Hematopoietic multipotent progenitor cell treated with erythropoietin and hydrocortisone succinate and interleukin-3 and kit ligand, for 4 days (in vitro differentiated cells): ENCODE results near the gene TFEC.
"Not testable (repeated sequence)": the region's sequence is repeated elsewhere in the genome, so short reads cannot be mapped to it uniquely, and the experiment has no call there.

Experiments used
- DNase-seq: peaks from one replicate; pipeline ENCODE4 v3.0.0-alpha.2; 2015

TFEC gene

DNA sequence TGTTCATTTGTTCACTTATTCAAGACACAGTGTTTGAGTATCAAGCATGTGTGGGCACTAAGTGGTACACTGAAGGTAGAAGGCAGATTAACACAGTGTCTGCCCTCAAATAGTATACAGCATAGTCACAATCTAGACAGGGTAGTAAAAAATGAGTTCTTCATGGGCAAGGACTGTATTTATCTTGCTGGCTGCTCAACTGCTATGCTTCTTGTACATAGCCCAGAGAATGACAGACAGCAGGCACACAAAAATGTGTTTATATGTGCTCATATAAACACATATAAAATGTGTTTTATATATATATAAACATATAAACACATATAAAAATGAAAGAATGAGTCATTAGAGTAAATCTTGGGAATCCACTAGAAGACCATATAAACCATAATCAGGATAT lies 43.1 kb downstream of the TFEC start:
- DNase-seq = no peak

GRCh38 chr7:115984105-115984504 lies 46.5 kb downstream of the TFEC start:
- peak; percentile 18 for DNase-seq

- DNase-seq = peak; percentile 37
Measured at GRCh38 chr7:115980159-115980558, 50.4 kb downstream of the TFEC start.

DNA sequence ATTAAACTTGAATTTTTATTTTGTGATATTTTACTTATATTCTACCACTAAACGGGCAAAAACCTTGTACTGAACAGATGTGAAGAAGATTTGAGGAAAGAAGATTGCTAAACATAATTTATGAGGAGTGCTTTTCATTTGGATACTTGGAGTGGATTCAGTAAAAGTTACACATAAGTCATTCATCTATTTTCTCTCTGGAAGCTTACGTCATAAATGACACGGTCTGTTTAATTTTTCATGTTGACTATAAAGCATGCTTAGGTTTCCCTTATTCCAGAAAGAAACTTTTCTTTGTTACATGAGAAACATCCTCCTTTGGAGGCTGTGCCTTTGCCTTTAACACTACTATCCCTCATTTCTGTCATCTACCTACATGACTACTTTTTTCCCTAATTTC lies 53.9 kb downstream of the TFEC start:
- DNase-seq = no peak

DNA sequence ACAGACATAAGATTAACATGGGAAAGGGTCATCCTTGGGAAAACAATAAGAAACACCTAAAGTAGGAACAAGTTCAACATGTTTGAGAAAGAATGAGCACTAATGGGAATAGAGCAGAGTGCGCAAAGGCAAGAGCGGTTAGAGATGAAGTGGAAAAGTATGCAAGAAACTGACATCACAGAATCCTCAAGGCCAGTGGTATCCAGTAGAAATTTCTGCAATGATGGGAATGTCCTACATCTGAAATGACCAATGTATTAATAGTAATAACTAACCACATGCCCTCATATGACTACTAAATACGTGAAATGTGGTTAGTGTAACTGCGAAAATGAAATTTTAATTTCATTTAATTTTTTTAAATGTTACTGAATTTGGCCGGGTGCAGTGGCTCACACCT lies 54.8 kb downstream of the TFEC start:
- no peak for DNase-seq

GRCh38 chr7:115973406-115973805 lies 57.2 kb downstream of the TFEC start:
- DNase-seq = no peak

DNA sequence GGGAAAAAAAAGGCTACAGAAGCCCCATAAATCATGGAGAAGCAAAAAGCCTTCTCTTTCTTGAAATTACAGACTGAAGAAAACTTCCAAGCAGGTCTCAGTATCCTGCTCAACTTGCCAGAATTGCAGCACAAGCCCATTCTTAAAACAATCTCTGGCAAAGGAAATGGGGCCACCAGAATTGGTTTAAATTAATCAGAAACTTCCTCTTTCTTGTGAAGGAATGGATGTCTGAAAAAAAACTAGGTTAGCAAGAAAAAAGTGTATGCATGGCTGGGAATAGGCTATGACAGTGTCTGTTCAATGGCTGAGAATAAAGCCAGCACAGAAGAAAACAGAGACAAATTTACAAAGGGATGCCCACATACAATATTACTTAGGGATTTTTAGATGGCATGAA lies 59.1 kb downstream of the TFEC start:
- DNase-seq = peak; percentile 37

DNA sequence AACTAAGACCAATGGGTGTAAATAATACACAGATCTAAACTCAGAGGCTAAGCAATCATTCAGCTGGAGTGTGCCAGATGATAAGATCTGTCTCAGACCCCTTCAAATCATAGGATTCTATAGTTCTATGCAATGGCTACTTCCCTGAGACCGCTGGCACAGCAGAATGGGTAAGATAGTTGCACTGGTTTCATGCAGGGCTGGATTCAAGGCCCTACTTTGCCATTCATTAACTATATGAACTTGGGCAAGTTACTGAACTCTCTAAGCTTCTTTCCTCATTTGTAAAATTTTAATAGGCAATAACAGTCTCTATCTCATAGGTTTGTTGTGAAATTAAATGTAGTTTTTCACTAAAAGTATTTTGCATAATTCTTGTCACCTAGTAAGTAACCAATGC lies 62.0 kb downstream of the TFEC start:
- no peak for DNase-seq

GRCh38 chr7:115968171-115968570 lies 62.4 kb downstream of the TFEC start:
- DNase-seq = no peak

GRCh38 chr7:115965796-115966475 lies 64.6 kb downstream of the TFEC start:
- peak; percentile 10 for DNase-seq

DNA sequence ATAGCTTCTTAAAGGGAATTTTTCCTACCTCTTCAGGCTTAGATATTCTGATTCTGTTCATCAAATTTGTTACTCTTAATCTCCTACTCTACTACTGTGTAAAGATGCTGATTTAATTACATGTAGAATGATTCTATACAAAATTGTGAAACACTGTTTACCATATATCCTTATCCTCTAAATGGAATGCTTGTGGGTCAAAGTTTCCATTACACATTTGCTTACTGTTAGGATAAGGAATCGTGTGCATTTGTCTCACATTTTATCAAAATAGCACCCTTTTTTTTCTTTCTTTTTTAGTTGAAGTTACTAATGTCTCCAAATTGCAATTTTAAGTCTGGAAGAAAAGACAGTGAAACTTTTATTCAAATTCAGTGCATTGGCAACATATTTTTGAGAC lies 65.3 kb downstream of the TFEC start:
- DNase-seq = no peak

- peak; percentile 5 for DNase-seq
Measured at GRCh38 chr7:115964799-115965198, 65.8 kb downstream of the TFEC start.

DNA sequence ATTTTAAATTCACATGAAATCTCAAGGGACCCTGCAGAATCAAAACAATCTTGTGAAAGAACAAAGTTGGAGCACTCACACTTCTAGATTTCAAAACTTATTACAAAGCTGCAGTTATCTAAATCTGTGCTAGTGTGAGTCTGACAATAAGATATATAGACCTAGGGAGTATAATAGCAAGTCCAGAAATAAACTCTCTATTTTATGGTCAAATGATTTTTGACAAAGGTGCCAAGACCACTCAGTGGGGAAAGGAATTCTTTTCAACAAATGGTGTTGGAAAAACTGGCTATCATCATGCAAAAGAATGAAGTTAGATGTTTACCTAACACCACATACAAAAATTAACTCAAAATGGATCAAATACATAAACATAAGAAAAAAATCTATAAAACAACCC lies 68.2 kb downstream of the TFEC start:
- no peak for DNase-seq

GRCh38 chr7:115953592-115954255 lies 76.8 kb downstream of the TFEC start:
- DNase-seq = no peak

- DNase-seq = no peak
Measured at GRCh38 chr7:115952832-115953231, 77.7 kb downstream of the TFEC start.

DNA sequence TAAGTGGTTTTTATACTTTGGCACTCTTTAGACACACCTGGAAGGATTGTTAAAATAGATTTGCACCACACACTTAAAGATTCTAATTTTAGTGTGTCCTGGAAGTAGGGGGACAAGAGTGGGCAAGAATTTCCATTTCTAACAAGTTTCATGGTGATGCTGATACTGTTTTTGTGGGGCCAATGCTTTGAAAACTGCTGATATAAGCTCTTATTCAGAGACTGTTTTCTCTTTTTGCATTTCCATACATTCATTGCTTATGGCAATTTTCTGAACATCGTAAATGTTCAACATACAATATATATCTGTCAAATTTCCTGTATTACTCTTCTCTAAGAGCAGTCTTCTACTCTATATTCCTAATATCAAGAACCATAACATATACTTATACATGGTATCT lies 79.0 kb downstream of the TFEC start:
- DNase-seq = no peak

DNA sequence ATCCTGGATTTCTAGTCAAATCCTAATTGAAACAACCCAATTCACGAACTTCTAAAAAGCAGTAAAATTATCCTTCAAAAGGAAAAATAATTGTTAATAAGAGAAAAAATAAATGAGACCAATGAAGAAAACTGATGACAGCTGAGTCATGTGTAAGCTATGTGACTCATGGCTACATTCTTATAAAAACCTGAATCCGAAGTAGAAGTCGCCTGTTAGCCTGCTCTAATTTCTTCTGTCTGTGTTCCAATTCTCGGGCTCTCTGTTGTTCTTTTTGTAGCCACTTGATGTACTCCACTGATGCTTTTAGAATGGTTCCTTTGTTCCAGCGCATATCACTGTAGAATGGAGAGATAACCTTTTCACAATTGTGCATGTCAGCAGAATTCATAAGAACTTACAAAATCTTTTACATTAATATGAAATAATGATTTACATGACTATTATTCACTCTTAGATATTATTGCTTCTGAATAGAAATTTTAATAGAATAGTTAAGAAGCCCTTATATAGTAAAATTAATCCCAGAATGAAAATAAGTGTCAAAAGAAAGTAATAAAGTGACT lies 88.8 kb downstream of the TFEC start:
- no peak for DNase-seq

DNA sequence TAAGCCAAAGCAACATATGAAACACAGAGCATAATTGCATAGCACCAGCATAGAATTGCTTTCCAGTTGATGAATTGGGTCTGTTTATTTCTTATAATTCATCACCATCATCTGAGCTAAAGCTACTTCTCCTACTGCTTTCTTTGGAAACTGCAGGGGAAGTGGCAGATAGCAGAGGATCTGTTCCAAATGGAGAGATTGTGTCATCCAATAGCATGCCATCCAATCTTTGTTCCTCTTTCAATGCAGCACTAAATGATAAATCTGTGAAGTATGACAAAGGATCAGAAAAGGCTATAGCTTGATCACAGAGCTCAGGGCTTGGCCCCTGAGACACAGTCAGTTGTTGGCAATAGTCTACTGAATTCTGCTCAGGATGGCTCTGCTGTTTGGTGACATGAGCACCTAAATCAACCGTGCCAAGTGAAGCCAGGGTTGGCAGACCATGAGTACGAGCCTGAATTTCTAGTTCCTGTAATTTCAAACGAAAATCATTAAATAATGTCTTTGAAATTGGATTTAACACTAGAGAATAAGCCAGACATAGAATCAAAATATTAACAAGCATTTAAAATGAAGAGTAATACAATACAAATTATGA lies 90.0 kb downstream of the TFEC start:
- peak; percentile 14 for DNase-seq

DNA sequence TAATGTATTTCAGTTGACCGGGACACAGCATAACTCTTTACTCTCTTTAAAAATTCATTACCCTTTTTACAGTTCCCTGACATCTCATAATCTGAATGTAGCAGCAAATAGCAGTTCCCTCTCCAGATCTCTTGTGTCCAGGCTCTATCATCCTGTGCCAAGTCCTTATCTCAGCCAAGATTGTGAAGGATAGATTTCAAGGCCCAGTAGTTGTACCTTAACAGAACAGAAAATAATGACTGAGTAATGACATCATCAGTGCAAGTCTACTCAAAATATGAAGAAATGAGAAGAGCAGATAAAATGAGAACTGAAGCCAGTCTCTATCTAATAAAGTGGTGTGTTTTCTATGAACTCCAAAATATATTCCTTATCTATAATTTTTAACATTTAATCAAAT lies 92.6 kb downstream of the TFEC start:
- no peak for DNase-seq

GRCh38 chr7:115933471-115933870 lies 97.1 kb downstream of the TFEC start:
- no peak for DNase-seq

DNA sequence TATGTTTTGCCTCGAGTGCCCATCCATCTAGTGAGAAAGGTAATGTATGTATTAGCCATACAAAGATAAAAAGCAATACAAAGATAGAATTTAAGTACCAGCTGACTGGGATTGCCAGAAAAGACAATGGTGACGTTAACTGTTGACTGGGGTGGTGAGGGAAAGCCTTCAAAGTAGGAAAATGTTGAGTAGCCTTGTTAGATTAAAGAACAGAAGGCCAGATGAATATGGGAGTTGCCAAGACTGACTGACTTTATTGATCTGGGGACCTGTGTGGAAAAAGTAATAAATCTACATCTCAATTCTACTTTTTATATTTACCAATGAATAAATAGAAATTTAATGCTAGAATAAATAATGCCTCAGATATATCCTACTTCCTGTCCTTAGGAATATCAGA lies 97.7 kb downstream of the TFEC start:
- no peak for DNase-seq

DNA sequence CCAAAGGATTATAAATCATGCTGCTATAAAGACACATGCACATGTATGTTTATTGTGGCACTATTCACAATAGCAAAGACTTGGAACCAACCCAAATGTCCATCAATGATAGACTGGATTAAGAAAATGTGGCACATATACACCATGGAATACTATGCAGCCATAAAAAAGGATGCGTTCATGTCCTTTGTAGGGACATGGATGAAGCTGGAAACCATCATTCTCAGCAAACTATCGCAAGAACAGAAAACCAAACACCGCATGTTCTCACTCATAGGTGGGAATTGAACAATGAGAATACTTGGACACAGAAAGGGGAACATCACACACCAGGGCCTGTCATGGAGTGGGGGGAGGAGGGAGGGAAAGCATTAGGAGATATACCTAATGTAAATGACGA lies 100.4 kb downstream of the TFEC start:
- not testable (repeated sequence) for DNase-seq

DNA sequence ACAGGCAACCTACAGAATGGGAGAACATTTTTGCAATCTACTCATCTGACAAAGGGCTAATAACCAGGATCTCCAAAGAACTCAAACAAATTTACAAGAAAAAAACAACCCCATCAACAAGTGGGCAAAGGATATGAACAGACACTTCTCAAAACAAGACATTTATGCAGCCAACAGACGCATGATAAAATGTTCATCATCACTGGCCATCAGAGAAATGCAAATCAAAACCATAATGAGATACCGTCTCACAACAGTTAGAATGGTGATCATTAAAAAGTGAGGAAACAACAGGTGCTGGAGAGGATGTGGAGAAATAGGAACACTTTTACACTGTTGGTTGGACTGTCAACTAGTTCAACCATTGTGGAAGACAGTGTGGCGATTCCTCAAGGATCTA lies 100.8 kb downstream of the TFEC start:
- DNase-seq = not testable (repeated sequence)

- no peak for DNase-seq
Measured at GRCh38 chr7:115924411-115924810, 106.2 kb downstream of the TFEC start.
